Measurements from ENCODE around the gene OR13C2. TPM values are rescaled to one million over a fixed set of nuclear protein-coding genes. Genes with fewer than 3 reads are reported as not detected.

Gene OR13C2
- polyA plus RNA-seq, 1 of the 3 experiments (the other 2 are of a cell fraction) = not detected

DNA sequence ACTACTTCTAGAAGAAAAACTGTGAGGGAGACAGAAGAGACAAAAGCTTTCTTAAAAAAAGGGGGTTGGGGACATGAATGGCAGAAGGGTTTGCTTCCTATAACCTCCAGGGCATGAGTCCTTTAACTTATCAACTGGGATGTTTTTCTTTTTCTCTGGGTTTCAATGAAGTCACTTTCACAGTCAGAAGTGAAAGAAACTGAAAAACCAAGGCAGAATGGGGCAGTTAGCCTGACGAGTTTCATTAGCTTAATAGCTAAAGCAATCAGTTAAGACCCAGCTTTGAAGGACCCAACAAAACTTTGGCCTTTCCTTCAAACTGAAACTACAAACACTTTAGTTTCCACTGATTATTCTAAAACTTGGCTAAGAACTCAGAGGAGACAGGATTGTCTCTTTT, 41.1 kb downstream of the OR13C2 start:
- Histone ChIP-seq H3F3A (replicated peaks; ENCODE audit: insufficient read depth) (no peaks in the 10 kb centered on the region), H3K4me1 (ENCODE audit: control insufficient read depth in 1 of 2, insufficient read depth in 2 of 2, low read depth in 1 of 2, low read length in 1 of 2) (no peaks in the 10 kb centered on the region), H3K4me2 (no peak overlapping the region), H3K9ac (no peak overlapping the region), H3K9me3 (no peaks in the 10 kb centered on the region), H3K36me3 (replicated peaks in 1 of 2; ENCODE audit: control insufficient read depth in 1 of 2, insufficient read depth in 2 of 2, low read length in 1 of 2) (no peaks in the 10 kb centered on the region), H3K27me3 (ENCODE audit: insufficient read depth) (no peaks in the 10 kb centered on the region), H4K20me1 (ENCODE audit: insufficient read depth) (no peaks in the 10 kb centered on the region), H3K79me2 (ENCODE audit: insufficient read depth) (no peaks in the 10 kb centered on the region), H3K27ac (ENCODE audit: low read depth in 2 of 2, low read length in 1 of 2) (no peak overlapping the region), H2AFZ (ENCODE audit: low read depth) (no peak overlapping the region), H3K4me3 (ENCODE audit: low read depth in 2 of 2, low read length in 1 of 2) (no peak overlapping the region), H3K9me2 (no peaks in the 10 kb centered on the region)
- TF ChIP-seq MEF2A (IDR thresholded peaks at IDR 0.05; ENCODE audit: borderline replicate concordance, low read depth) = no peak
- TF ChIP-seq FOSL2 (IDR thresholded peaks at IDR 0.05; ENCODE audit: borderline replicate concordance, low read depth) = no peak
- no peak for TF ChIP-seq FOXJ3 (CRISPR knock-in tag; IDR thresholded peaks at IDR 0.05)
- TF ChIP-seq FOXM1 (IDR thresholded peaks at IDR 0.05; ENCODE audit: low read depth) = no peak
- TF ChIP-seq, protein P1, sequence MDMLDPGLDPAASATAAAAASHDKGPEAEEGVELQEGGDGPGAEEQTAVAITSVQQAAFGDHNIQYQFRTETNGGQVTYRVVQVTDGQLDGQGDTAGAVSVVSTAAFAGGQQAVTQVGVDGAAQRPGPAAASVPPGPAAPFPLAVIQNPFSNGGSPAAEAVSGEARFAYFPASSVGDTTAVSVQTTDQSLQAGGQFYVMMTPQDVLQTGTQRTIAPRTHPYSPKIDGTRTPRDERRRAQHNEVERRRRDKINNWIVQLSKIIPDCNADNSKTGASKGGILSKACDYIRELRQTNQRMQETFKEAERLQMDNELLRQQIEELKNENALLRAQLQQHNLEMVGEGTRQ (IDR thresholded peaks at IDR 0.05; ENCODE audit: borderline replicate concordance, low read depth, low read length) = no peak
- TF ChIP-seq NFIC (IDR thresholded peaks at IDR 0.05; ENCODE audit: borderline replicate concordance) = no peak
- no peak for TF ChIP-seq TEAD4 (IDR thresholded peaks at IDR 0.05; ENCODE audit: borderline replicate concordance, insufficient read depth)
- TF ChIP-seq NRF1 (IDR thresholded peaks at IDR 0.05; ENCODE audit: low read depth, low read length) = no peak
- TF ChIP-seq, protein P2, sequence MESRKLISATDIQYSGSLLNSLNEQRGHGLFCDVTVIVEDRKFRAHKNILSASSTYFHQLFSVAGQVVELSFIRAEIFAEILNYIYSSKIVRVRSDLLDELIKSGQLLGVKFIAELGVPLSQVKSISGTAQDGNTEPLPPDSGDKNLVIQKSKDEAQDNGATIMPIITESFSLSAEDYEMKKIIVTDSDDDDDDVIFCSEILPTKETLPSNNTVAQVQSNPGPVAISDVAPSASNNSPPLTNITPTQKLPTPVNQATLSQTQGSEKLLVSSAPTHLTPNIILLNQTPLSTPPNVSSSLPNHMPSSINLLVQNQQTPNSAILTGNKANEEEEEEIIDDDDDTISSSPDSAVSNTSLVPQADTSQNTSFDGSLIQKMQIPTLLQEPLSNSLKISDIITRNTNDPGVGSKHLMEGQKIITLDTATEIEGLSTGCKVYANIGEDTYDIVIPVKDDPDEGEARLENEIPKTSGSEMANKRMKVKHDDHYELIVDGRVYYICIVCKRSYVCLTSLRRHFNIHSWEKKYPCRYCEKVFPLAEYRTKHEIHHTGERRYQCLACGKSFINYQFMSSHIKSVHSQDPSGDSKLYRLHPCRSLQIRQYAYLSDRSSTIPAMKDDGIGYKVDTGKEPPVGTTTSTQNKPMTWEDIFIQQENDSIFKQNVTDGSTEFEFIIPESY (IDR thresholded peaks at IDR 0.05; ENCODE audit: borderline replicate concordance, low read depth) = no peak
- no peak for TF ChIP-seq MXI1 (IDR thresholded peaks at IDR 0.05; ENCODE audit: low read depth, low read length)
- TF ChIP-seq SIN3A (IDR thresholded peaks at IDR 0.05; ENCODE audit: borderline replicate concordance, low read depth, low read length) = no peak
- TF ChIP-seq GABPA (IDR thresholded peaks at IDR 0.05; ENCODE audit: low read depth) = no peak
- TF ChIP-seq, protein P3, sequence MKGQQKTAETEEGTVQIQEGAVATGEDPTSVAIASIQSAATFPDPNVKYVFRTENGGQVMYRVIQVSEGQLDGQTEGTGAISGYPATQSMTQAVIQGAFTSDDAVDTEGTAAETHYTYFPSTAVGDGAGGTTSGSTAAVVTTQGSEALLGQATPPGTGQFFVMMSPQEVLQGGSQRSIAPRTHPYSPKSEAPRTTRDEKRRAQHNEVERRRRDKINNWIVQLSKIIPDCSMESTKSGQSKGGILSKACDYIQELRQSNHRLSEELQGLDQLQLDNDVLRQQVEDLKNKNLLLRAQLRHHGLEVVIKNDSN (IDR thresholded peaks at IDR 0.05; ENCODE audit: borderline replicate concordance, low read depth) = no peak
- TF ChIP-seq RXRA (IDR thresholded peaks at IDR 0.05; ENCODE audit: borderline replicate concordance, low read depth) = no peak
- TF ChIP-seq ELF1 (IDR thresholded peaks at IDR 0.05) = no peak
- no peak for TF ChIP-seq SMC3 (IDR thresholded peaks at IDR 0.05; ENCODE audit: low read depth, low read length)
- no peak for DNase-seq
- 0% methylated on average over 1 of the region's 1 CpG for WGBS (ENCODE audit: low lambda C conversion rate)
- ChIA-PET CTCF (no interaction called here), POLR2A (interaction anchor here (0.7 kb wide), 1 partner anchor 1077 kb away, joined by 4 read pairs; no protein-coding TSS in a partner anchor)
